SK-N-SH (cell line): ENCODE measurements around the gene PPARGC1A. TPM values are rescaled to one million over a fixed set of nuclear protein-coding genes. Genes with fewer than 3 reads are reported as not detected.
A peak's percentile ranks its signal among the peaks of the same experiment; 100 is the strongest.

Source experiments
- CTCF ChIA-PET: fragments of 300-600, 350-600 bp; formaldehyde crosslinking; extraction: SDS; loops from one replicate; lab custom pipeline; 2021; lab: Yijun Ruan, JAX
- POLR2A ChIA-PET: fragments of 350-600 bp; sonication (Branson Sonifier 250); formaldehyde crosslinking; extraction: SDS; loops from one replicate; lab custom pipeline; 2020; ENCODE audit warnings: antibody characterized with exemption, inconsistent platforms; lab: Yijun Ruan, JAX
- DNase-seq: peaks from one replicate; pipeline ENCODE4 v3.0.0; 2012
- H2AFZ ChIP-seq: fragments of 200-600 bp; sonication (generic); 2 replicates; pipeline ENCODE4 v1.8.1; 2016; ENCODE audit warnings: antibody characterized with exemption, mild to moderate bottlenecking, low read depth
- H3F3A ChIP-seq: fragments of 200-600 bp; sonication (generic); replicated peaks from 2 replicates; pipeline ENCODE3; 2016; ENCODE audit warnings: antibody characterized with exemption, mild to moderate bottlenecking; ENCODE audit not compliant: insufficient read depth
- H3K27ac ChIP-seq, 2 experiments: fragments of 200-500 bp in 1 of 2; fragments of 200-600 bp in 1 of 2; sonication (Bioruptor generic) in 1 of 2; sonication (generic), shearing (Covaris generic) in 1 of 2; 2 replicates each; pipeline versions ENCODE4 v1.5.1 to v1.6.1; 2014 to 2016; ENCODE audit warnings: low read depth in 2 of 2, inconsistent platforms in 1 of 2, low read length in 1 of 2, mild to moderate bottlenecking in 1 of 2, mixed read lengths in 1 of 2
- H3K27me3 ChIP-seq: fragments of 200-600 bp; sonication (generic), shearing (Covaris generic); 2 replicates; pipeline ENCODE4 v1.6.1; 2016; ENCODE audit warnings: mixed run types; ENCODE audit not compliant: insufficient read depth
- H3K36me3 ChIP-seq, 2 experiments: fragments of 200-500 bp in 1 of 2; fragments of 200-600 bp in 1 of 2; sonication (Bioruptor generic) in 1 of 2; sonication (generic) in 1 of 2; replicated peaks in 1 of 2; 2 replicates each; pipeline versions ENCODE3 to v1.5.1; 2014 to 2016; ENCODE audit warnings: low read length in 1 of 2, mild to moderate bottlenecking in 1 of 2; ENCODE audit not compliant: insufficient read depth in 2 of 2, control insufficient read depth in 1 of 2
- H3K4me1 ChIP-seq, 2 experiments: fragments of 200-500 bp in 1 of 2; fragments of 200-600 bp in 1 of 2; sonication (Bioruptor generic) in 1 of 2; sonication (generic), shearing (Covaris generic) in 1 of 2; 2 replicates each; pipeline versions ENCODE4 v1.5.1 to v1.6.1; 2014 to 2016; ENCODE audit warnings: low read depth in 1 of 2, low read length in 1 of 2, mixed run types in 1 of 2; ENCODE audit not compliant: insufficient read depth in 2 of 2, control insufficient read depth in 1 of 2
- H3K4me2 ChIP-seq: fragments of 200-600 bp; sonication (generic), shearing (Covaris generic); 2 replicates; pipeline ENCODE4 v1.6.1; 2017; ENCODE audit warnings: mixed run types
- H3K4me3 ChIP-seq, 2 experiments: fragments of 200-500 bp in 1 of 2; fragments of 200-600 bp in 1 of 2; sonication (Bioruptor generic) in 1 of 2; sonication (generic), shearing (Covaris generic) in 1 of 2; 2 replicates each; pipeline versions ENCODE4 v1.5.1 to v1.8.1; 2014 to 2016; ENCODE audit warnings: low read depth in 2 of 2, inconsistent platforms in 1 of 2, low read length in 1 of 2, mild to moderate bottlenecking in 1 of 2, mixed read lengths in 1 of 2, moderate library complexity in 1 of 2
- H3K79me2 ChIP-seq: fragments of 200-600 bp; sonication (generic); 2 replicates; pipeline ENCODE4 v1.8.1; 2017; ENCODE audit warnings: mild to moderate bottlenecking; ENCODE audit not compliant: insufficient read depth
- H3K9ac ChIP-seq: fragments of 200-600 bp; sonication (generic); 2 replicates; pipeline ENCODE4 v1.6.1; 2017; ENCODE audit warnings: mixed run types
- H3K9me2 ChIP-seq: fragments of 200-600 bp; sonication (generic); 2 replicates; pipeline ENCODE4 v1.6.1; 2017; ENCODE audit warnings: mixed run types
- H3K9me3 ChIP-seq: fragments of 200-600 bp; sonication (generic); 2 replicates; pipeline ENCODE4 v1.6.1; 2017; ENCODE audit warnings: mixed run types, mild to moderate bottlenecking, moderate library complexity
- H4K20me1 ChIP-seq: fragments of 200-600 bp; sonication (generic); 2 replicates; pipeline ENCODE4 v1.6.1; 2017; ENCODE audit warnings: mild to moderate bottlenecking, mixed run types; ENCODE audit not compliant: insufficient read depth
- CTCF ChIP-seq: fragments of 200-600 bp; sonication (generic); IDR thresholded peaks from 2 replicates; pipeline ENCODE4 v1.6.1; 2017; ENCODE audit warnings: antibody characterized with exemption, mild to moderate bottlenecking, moderate library complexity
- IRF3 ChIP-seq: fragments of 150-350 bp; IDR thresholded peaks from 2 replicates; pipeline ENCODE4 v1.6.1; 2016; ENCODE audit warnings: mild to moderate bottlenecking, low read depth, low read length
- POLR2AphosphoS5 ChIP-seq: IDR thresholded peaks from 2 replicates; pipeline ENCODE4 v1.6.1; 2012; ENCODE audit warnings: low read depth, low read length
- REST ChIP-seq: IDR thresholded peaks from 2 replicates; pipeline ENCODE4 v1.6.1; 2012; ENCODE audit warnings: mild to moderate bottlenecking, low read depth, low read length, moderate library complexity
- RFX5 ChIP-seq: IDR thresholded peaks from 2 replicates; pipeline ENCODE4 v1.6.1; 2012; ENCODE audit warnings: mild to moderate bottlenecking, improper control_type of control experiment, low read length
- SIN3A ChIP-seq: IDR thresholded peaks from 2 replicates; pipeline ENCODE4 v1.6.1; 2012; ENCODE audit warnings: low read depth, mild to moderate bottlenecking, low read length, moderate library complexity, borderline replicate concordance
- whole genome bisulfite sequencing: methylation state at CpG from one replicate; pipeline ENCODE4 v1.1.6; 2017; ENCODE audit warnings: low lambda C conversion rate; 5-methylcytosine and 5-hydroxymethylcytosine counted together
- polyA plus RNA-seq, 3 experiments: library from polyadenylated mRNA; depleted of rRNA; stranded (reverse); fragments of >200 nt; gene quantifications; 2 replicates each; pipeline ENCODE4 v1.2.3, GENCODE V29; 2012

PPARGC1A gene
- polyA plus RNA-seq, 1 of the 3 experiments (the other 2 are of a cell fraction) = 0.07 TPM

DNA sequence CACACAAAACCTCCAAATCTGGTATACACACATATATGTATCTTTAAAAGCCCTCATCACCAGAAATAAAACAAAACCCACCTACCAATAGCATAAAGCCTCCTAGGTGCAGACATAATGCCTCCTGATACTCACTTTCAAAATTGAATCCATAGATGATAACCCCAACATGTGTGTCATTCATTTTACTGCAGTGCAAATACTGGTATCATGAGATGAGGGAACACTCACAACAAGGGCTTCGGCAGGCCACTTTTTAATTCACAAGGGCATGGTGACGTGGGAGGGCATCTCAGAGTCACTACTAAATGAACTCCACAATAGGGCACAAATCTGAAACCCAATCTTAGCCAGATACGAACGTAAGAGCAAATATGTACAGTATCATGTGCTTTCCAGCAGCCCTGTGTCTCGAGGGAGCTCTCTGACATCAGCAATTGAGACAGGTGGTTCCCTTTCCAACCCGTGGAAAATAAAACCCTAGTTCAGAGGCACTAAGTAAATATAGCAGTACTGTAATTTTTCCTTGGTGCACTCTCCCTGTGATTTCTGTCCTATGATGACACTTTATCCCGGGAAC lies 14.1 kb upstream of the PPARGC1A start (continued):
- TF ChIP-seq REST = no peak
- no peak for TF ChIP-seq POLR2AphosphoS5
- TF ChIP-seq SIN3A = no peak
- TF ChIP-seq IRF3 = no peak
- TF ChIP-seq, all 33 proteins: peak for 0

- no peak overlapping the region for H3K27ac ChIP-seq
- H3K9ac ChIP-seq = no peak overlapping the region
- H3F3A ChIP-seq = no peaks in the 10 kb centered on the region
- H3K4me2 ChIP-seq = no peak overlapping the region
- no peaks in the 10 kb centered on the region for H4K20me1 ChIP-seq
- no peaks in the 10 kb centered on the region for H3K9me3 ChIP-seq
- no peak for DNase-seq
- H3K36me3 ChIP-seq = no peaks in the 10 kb centered on the region
- POLR2A ChIA-PET = no interaction called here
- CTCF ChIA-PET = interaction anchor here (0.6 to 1.5 kb wide), 3 partner anchors 9 to 321 kb away, joined by 3 to 5 read pairs (median 3); partner anchors contain the start of gene PPARGC1A
- H3K27me3 ChIP-seq = no peaks in the 10 kb centered on the region
- TF ChIP-seq RFX5 = no peak
- TF ChIP-seq CTCF = peak; percentile 23; the same call in 1 of the 2 replicates
- H3K4me3 ChIP-seq = no peak overlapping the region
- no peak overlapping the region for H2AFZ ChIP-seq
- no peaks in the 10 kb centered on the region for H3K4me1 ChIP-seq
- no peaks in the 10 kb centered on the region for H3K9me2 ChIP-seq
- WGBS = 46% methylated on average over 4 of the region's 4 CpGs
- no peaks in the 10 kb centered on the region for H3K79me2 ChIP-seq
Measured at GRCh38 chr4:23902222-23902804, 12.5 kb upstream of the PPARGC1A start.
